GM20000 (cell line): Measurements from ENCODE around the gene TGFB2.

Experiments used
- DNase-seq: peaks from one replicate; pipeline ENCODE4 v3.0.0; 2012; ENCODE audit warnings: low spot score
- TF ChIP-seq, protein P1 (sequence below): IDR thresholded peaks from 2 replicates; pipeline ENCODE4 v1.5.1; 2012; ENCODE audit warnings: mild to moderate bottlenecking, control low read depth; ENCODE audit errors: extremely low read depth, missing control alignments

TGFB2 gene

DNA sequence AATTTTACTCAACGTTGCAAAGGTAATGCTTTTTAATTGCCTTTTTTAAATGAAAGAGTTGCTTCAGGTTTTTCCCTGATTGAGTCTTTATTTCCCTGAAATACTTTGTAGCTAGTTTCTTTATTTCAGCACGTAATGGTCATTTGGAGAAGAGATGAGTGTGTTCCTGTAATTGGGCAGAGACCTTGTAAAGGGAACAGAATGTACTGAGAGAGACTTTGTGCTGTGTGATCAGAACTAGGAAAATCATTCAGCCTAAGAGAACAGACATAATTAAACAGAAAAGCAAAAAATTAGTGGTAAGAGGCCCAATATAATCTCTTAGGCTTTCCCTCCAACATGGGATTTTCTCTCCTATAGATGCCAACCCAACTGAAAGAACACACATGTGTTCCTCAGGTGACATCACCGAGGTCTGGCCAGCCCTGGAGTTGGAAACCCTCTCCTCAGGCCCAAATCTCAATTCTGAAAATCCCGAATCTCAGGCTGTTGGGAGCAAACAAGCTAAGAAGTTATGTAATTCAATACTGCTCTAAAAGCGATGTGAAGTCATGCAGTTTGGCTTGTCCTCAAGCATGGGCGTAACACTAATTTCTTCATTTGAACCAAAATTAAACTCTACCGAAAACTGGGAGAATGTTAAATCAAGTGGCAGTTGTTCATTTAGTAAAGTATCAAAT lies 102.0 kb downstream of the TGFB2 start:
- no peak for DNase-seq
- TF ChIP-seq, protein P1, sequence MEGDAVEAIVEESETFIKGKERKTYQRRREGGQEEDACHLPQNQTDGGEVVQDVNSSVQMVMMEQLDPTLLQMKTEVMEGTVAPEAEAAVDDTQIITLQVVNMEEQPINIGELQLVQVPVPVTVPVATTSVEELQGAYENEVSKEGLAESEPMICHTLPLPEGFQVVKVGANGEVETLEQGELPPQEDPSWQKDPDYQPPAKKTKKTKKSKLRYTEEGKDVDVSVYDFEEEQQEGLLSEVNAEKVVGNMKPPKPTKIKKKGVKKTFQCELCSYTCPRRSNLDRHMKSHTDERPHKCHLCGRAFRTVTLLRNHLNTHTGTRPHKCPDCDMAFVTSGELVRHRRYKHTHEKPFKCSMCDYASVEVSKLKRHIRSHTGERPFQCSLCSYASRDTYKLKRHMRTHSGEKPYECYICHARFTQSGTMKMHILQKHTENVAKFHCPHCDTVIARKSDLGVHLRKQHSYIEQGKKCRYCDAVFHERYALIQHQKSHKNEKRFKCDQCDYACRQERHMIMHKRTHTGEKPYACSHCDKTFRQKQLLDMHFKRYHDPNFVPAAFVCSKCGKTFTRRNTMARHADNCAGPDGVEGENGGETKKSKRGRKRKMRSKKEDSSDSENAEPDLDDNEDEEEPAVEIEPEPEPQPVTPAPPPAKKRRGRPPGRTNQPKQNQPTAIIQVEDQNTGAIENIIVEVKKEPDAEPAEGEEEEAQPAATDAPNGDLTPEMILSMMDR = no peak

DNA sequence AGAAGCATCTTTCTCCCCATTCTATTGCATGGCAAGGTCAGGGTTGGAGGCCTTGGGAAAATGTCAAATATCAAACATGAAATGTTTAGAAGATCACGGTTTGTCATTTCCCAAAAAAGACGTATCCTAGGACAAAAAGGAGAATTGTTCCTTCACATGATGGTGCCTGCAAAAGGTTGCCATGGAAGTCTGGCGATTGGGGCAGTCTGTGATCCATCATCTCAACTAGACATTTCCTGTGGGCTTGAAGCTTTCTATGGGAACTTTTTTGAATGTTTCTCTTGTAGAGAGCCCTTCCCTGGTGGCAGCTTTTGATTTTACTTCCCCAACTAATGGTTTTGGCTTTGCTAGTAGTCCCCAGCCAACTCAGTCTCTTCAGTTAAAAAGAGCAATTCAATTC lies 106.3 kb downstream of the TGFB2 start:
- DNase-seq = no peak
- TF ChIP-seq, protein P1 = no peak

DNA sequence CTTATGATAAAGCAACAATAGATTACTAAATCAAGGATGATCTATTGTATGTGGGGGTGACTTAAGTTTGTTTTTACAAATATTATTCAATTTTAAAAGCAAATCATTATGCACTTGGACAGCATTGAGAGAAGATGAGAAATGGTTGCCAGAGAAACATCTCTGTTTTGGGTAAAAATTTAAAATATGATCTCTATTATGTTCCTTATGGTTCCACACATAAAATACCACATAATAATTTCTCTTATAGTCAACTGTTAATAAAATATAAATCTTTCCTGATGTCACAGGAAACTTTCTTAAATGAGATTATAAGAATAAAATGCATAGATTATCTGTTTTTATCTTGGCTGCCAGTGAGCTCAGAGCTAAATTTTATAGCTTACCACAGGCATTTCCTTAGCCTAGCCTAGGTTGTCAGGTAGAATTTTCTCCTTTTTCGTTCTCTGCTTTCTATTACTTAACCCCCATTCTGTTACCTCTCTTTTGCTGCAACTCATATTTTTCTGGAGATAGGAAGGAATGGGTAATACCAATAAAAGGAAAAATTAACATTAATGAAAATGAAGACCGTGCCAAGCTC lies 109.7 kb downstream of the TGFB2 start:
- TF ChIP-seq, protein P1 = no peak
- no peak for DNase-seq

DNA sequence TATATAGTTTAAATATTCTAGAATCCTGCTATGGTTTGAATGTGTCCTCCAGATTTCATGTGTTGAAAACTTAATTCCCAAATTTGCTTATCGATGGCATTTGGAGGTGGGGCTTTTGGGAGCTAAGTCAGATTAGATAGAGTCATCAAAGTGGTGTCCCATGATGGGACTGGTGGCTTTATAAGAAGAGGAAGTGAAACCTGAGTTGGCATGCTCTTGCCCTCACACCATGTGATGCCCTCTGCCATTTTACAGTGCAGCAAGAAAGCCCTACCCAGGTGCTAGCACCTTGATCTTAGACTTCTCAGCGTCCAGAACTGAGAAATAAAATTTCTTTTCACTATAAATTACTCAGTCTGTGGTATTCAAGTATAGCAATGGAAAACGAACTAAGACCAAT lies 111.3 kb downstream of the TGFB2 start:
- TF ChIP-seq, protein P1 = no peak
- DNase-seq = no peak

DNA sequence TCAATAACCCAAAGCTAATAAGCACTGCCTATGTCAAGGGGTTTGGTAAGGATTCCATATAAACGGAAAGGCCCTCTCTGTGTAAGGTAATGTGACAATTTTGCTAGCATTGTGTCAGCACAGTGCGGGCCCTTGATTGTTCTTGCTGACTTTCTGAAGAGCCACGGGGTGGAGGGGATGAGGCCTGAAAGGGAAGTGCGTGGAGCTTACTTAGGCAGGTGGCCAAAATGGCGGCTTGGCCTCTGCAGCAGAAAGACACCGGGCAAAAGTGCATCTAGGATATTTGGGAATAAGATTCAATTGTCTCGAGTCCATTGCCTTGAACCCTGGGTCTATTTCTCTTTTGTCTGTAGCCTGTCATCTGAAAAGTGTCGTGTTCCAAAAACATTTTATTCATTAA lies 114.3 kb downstream of the TGFB2 start:
- no peak for DNase-seq
- TF ChIP-seq, protein P1 = no peak

DNA sequence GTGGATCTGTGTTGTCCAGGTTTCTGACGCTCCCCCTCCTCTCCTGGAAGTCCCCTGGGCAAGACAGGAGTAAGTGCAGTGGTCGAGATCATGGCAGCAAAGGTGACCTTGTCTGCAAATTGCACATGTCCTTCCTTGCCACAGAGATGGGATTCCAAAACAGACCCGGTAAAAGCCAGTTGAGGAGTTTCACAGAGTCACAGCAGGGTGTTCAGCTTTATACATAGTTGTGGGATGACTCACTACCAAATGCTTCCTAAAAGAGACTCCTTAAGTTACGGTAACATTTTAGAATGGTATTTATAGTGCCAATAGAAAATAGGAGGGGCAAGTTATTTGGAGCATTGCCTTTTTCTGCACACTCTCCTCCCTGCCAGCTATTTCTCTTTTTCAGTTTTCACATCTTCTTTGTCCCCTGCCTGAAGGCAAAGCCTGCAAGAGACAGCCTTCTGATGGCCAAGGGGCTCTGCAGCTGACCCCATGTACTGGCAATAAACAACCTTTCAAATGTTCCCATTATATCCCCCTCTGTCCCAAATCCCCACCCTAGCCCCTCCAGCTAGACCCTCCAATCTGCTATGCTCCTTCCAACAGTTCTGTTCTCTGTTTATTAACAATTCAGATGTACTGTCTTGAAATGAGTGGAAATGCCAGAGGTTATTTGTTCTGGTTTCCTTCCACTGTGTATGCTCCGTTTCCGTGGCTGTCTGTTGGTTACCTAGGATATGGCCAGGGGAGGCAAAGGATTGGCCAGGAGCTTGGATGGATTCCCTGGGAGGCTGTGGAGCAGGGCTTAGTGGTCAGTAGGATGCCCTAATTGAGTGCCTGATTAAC lies 115.0 kb downstream of the TGFB2 start:
- DNase-seq = no peak
- TF ChIP-seq, protein P1 = no peak

DNA sequence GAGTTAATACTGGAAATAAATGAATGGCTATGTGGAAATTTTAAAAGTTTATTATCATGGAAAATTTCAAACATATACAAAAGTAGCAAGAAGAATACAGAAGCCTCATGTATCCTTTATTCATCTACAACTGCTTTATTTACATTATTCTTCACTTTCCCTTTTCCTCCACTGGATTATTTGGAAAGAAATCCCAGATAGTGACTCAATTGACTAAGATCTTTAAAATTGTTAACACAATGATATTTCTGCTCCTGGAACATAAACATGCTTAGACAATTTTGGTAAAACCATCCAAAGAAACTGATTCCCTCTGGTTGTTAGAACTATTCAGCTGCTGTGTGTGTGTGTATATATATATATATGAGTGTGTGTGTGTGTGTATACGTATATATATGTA lies 116.2 kb downstream of the TGFB2 start:
- TF ChIP-seq, protein P1 = no peak
- no peak for DNase-seq
